Activated CD4-positive, CD25-positive, alpha-beta regulatory T cell treated with anti-CD3 and anti-CD28 coated beads, Interleukin-2, amount 50 U/mL, for 16 hours (primary cell): ENCODE measurements around the gene RBMX2.

Source experiments
- DNase-seq: peaks from one replicate; pipeline ENCODE4 v3.0.0-alpha.2; 2020; ENCODE audit warnings: low read depth, low spot score

Gene RBMX2

GRCh38 chrX:130444641-130445336, 43.0 kb downstream of the RBMX2 start:
- DNase-seq, result no peak

GRCh38 chrX:130446974-130447373, 45.2 kb downstream of the RBMX2 start:
- DNase-seq, result no peak
